Lower leg skin (tissue), 4 donors: ENCODE results near the gene C16orf86. TPM values are rescaled to one million over a fixed set of nuclear protein-coding genes. Genes with fewer than 3 reads are reported as not detected.
"Not testable (repeated sequence)": the region's sequence is repeated elsewhere in the genome, so short reads cannot be mapped to it uniquely, and the experiment has no call there.

ENCODE experiments used
- DNase-seq, 2 donors: peaks; one replicate each; pipeline ENCODE4 v3.0.0-alpha.2; 2019; ENCODE audit warnings: low spot score in 2 of 2
- H3K4me3 ChIP-seq: fragments of 200-600 bp; sonication (generic); 2 replicates; pipeline ENCODE4 v1.5.1; 2017; ENCODE audit warnings: mild to moderate bottlenecking, low read depth; ENCODE audit not compliant: poor library complexity, severe bottlenecking
- POLR2A ChIP-seq, 2 donors: fragments of 450-650 bp; IDR thresholded peaks; one replicate each; pipeline ENCODE4 v1.6.1; 2016 to 2017; ENCODE audit warnings: antibody characterized with exemption in 2 of 2, mild to moderate bottlenecking in 1 of 2, moderate library complexity in 1 of 2
- WGBS, 2 donors: methylation state at CpG; one replicate each; pipeline ENCODE4 v1.1.5; 2018; 5-methylcytosine and 5-hydroxymethylcytosine counted together
- intact Hi-C: fragments of 100-400 bp; cut with DNase I; formaldehyde crosslinking; loops from one replicate; pipeline ENCODE4 v1.15.0; 2023; ENCODE audit warnings: low total_unique reads
- total RNA-seq, 4 donors: library from RNA; depleted of rRNA; stranded (reverse); fragments of >200 nt; gene quantifications; one replicate each; pipeline ENCODE4 v1.1.0, GENCODE V29; 2016
- TF ChIP-seq, protein P1 (sequence below), 3 donors: fragments of 450-650 bp; IDR thresholded peaks; one replicate each; pipeline ENCODE4 v1.5.1; 2016; ENCODE audit warnings: antibody characterized with exemption in 3 of 3, mild to moderate bottlenecking in 3 of 3, moderate library complexity in 2 of 3

C16orf86 gene
- total RNA-seq, 4 donors from 2014 or later, result 2.2 to 10.4 (median 7.2) TPM

DNA sequence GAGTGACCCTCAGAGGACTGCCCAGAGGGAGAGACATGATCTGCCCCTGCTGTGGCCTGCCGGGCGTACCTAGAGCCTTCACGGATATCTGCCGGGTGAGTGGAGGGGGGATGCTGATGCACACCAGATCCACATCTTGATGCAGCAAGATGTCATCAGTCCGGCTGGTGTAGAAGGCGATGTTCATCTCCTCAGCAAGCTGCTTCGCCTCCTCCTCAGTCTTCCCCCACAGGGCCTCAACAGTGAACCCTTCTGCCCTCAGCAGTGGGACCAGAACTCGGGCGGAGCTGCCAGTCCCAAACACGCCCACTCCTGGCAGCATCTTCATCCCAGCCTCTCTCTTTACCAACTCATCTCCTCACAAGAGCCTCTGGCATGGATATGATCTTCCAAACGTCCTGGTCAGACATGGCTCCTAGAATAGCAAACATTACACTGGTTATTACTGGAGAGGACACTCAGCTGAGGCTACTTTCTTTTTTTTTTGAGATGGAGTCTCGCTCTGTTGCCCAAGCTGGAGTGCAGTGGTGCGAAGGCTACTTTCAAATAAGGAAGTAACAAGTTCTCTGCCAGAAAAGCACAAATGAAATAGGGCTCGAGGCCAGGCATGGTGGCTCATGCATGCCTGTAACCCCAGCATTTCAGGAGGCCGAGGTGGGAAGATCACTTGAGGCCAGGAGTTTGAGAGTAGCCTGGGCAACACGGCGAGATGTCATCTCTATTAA, 18.9 kb downstream of the C16orf86 start:
- H3K4me3 ChIP-seq, result no peak overlapping the region
- TF ChIP-seq POLR2A (IDR thresholded peaks at IDR 0.05), result no peak
- TF ChIP-seq, protein P1, sequence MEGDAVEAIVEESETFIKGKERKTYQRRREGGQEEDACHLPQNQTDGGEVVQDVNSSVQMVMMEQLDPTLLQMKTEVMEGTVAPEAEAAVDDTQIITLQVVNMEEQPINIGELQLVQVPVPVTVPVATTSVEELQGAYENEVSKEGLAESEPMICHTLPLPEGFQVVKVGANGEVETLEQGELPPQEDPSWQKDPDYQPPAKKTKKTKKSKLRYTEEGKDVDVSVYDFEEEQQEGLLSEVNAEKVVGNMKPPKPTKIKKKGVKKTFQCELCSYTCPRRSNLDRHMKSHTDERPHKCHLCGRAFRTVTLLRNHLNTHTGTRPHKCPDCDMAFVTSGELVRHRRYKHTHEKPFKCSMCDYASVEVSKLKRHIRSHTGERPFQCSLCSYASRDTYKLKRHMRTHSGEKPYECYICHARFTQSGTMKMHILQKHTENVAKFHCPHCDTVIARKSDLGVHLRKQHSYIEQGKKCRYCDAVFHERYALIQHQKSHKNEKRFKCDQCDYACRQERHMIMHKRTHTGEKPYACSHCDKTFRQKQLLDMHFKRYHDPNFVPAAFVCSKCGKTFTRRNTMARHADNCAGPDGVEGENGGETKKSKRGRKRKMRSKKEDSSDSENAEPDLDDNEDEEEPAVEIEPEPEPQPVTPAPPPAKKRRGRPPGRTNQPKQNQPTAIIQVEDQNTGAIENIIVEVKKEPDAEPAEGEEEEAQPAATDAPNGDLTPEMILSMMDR (IDR thresholded peaks at IDR 0.05), result no peak
- intact Hi-C loops, result no loop called here
- no peak for DNase-seq
- WGBS, 2 donors, result 73 to 76% methylated on average over 17 of the region's 17 CpGs

DNA sequence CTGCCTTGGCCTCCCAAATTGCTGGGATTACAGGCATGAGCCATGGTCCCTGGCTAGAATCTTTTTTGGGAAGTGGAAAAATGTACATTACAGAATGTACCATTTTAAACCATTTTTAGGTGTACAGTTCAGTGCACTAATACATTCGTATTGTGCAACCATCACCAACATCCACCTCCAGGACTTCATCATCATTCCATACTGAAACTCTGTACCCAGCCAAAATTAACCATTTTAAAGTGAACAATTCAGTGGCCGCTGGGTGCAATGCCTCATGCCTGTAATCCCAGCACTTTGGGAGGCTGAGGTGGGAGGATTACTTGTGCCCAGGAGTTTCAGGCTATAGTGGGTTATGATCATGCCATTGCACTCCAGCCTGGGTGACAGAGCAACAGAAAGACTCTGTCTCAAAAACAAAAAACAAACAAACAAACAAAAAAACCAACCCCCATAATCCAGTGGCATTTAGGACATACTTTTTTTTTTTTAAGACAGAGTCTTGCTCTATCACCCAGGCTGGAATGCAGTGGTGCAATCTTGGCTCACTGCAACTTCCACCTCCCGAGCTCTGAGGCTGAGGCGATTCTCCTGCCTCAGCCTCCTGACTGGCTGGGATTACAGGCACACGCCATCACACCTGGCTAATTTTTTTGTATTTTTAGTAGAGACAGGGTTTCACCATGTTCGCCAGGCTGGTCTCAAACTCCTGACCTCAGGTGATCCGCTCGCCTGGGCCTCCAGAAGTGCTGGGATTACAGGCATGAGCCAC, 27.1 kb downstream of the C16orf86 start:
- DNase-seq, intact Hi-C loops, H3K4me3 ChIP-seq: not testable (repeated sequence)
- WGBS, 2 donors, result 91% methylated on average over 8 of the region's 8 CpGs

DNA sequence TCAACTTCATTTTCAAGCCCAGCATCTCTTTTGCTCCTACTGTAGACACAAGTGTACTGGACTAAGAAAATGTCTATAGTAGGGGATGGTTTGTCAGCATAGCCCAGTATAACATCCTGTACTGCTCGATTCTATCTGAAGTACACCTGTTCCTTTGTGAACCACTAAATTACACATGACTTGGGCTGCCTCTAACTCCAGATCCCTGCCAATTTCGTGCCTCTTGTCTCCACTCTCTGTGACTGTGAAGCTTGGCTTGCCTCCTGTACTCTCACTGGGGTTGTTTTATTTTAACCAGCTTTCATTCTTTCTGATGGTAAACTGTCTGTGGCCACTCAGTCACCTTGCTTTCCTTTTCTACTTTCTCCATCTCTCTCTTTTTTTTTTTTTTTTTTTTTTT, 28.0 kb downstream of the C16orf86 start:
- H3K4me3 ChIP-seq, result no peak overlapping the region
- TF ChIP-seq, protein P1 (IDR thresholded peaks at IDR 0.05), result no peak
- TF ChIP-seq POLR2A (IDR thresholded peaks at IDR 0.05), result no peak
- DNase-seq, result no peak
- 50 to 65% methylated on average over 2 of the region's 2 CpGs for WGBS, 2 donors
- intact Hi-C loops, result no loop called here

DNA sequence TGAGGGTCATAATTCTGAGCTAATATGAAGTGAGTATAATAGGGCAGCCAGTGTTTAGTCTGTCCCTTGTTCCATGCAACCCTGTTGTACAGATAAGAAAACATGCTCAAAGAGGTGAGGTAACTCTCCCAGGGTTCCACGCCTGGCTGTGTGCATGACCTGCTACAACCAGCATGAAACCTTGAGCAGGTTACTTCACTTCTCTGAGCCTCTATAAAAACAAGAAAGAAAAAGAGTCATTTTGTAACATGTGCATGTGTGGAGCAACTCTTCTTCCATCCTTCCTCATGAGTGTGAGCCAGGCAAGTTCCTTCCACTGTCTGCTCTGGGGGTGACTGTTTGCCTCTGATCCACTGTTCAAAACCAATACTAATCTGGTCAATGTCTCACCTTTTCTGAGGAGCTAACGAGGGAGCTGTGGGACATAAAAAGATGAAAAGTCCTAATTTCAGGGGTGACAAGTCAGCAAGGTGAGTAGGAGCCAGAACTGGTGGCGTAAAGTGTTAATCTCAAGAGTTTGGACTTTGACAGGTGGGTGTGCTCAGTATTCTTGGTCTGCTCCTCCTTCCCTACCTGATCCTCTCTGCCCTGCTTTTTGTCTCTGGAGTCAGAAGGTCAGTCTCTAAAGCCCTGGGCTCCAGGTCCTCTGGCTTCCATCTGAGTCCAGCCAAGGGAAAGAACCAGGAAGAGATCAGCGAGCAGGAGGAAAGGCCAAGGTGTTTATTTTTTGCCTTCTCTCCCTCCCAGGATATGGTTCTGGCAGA, 31.0 kb downstream of the C16orf86 start:
- DNase-seq, result no peak

GRCh38 chr16:67699265-67699664, 32.7 kb downstream of the C16orf86 start:
- no peak for DNase-seq
- intact Hi-C loops, result no loop called here
- WGBS, 2 donors, result 95 to 97% methylated on average over 7 of the region's 7 CpGs
- H3K4me3 ChIP-seq, result no peak overlapping the region
- TF ChIP-seq POLR2A (IDR thresholded peaks at IDR 0.05), result no peak
- TF ChIP-seq, protein P1 (IDR thresholded peaks at IDR 0.05), result no peak

More for the DNA sequence above, 31.0 kb downstream of the C16orf86 start:
- H3K4me3 ChIP-seq, result no peak overlapping the region
- no peak for TF ChIP-seq POLR2A (IDR thresholded peaks at IDR 0.05)
- TF ChIP-seq, protein P1 (IDR thresholded peaks at IDR 0.05), result no peak
- intact Hi-C loops, result no loop called here
- WGBS, 2 donors, result 77 to 91% methylated on average over 4 of the region's 4 CpGs

DNA sequence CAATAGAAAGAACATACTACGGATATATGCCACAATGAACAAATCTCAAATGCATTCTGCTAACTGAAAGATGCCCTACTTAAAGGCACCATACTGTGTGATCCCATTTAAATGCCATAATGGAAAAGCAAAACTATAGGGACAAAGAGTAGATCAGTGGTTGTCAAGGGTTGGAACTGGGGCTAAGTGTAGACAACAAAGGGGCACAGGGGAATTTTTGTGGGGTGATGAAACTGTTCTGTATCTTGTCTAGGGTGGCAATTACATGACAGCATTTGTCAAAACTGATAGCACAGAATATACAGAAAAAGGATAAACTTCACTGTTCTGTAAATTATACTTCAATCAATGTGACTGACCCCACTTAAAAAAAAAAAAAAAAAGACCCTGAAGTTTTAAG, 34.8 kb downstream of the C16orf86 start:
- WGBS, 2 donors, result 92 to 97% methylated on average over 1 of the region's 1 CpG
- intact Hi-C loops, result no loop called here
- TF ChIP-seq, protein P1 (IDR thresholded peaks at IDR 0.05), result no peak
- TF ChIP-seq POLR2A (IDR thresholded peaks at IDR 0.05), result no peak
- DNase-seq, result no peak
- no peak overlapping the region for H3K4me3 ChIP-seq
